PFSK-1 (cell line): ENCODE results near the gene ATG4C.

Experiments
- FOXP2 ChIP-seq: optimal IDR thresholded peaks from 2 replicates; pipeline ENCODE3; 2011; ENCODE audit warnings: borderline replicate concordance, control low read depth, inconsistent platforms; ENCODE audit not compliant: insufficient read depth; ENCODE audit errors: extremely low read length, extremely low read depth
- POLR2AphosphoS5 ChIP-seq: IDR thresholded peaks from 2 replicates; pipeline ENCODE4 v1.6.1; 2012; ENCODE audit warnings: low read depth, mild to moderate bottlenecking, control low read depth, low read length, moderate library complexity
- SIN3A ChIP-seq: IDR thresholded peaks from 2 replicates; pipeline ENCODE4 v1.6.1; 2012; ENCODE audit warnings: mild to moderate bottlenecking, low read length, moderate library complexity, borderline replicate concordance; ENCODE audit not compliant: insufficient read depth
- TAF1 ChIP-seq: IDR thresholded peaks from 2 replicates; pipeline ENCODE4 v1.6.1; 2012; ENCODE audit warnings: low read length, control low read depth, borderline replicate concordance; ENCODE audit not compliant: insufficient read depth
- TF ChIP-seq, protein P1 (sequence below), 2 experiments: IDR thresholded peaks; 2 replicates each; pipeline versions ENCODE4 v1.6.1 to v1.8.0; 2011 to 2012; ENCODE audit warnings: low read depth in 2 of 2, low read length in 2 of 2, control low read depth in 1 of 2, inconsistent platforms in 1 of 2, mild to moderate bottlenecking in 1 of 2, moderate library complexity in 1 of 2; ENCODE audit not compliant: insufficient read depth in 1 of 2

The ATG4C gene

DNA sequence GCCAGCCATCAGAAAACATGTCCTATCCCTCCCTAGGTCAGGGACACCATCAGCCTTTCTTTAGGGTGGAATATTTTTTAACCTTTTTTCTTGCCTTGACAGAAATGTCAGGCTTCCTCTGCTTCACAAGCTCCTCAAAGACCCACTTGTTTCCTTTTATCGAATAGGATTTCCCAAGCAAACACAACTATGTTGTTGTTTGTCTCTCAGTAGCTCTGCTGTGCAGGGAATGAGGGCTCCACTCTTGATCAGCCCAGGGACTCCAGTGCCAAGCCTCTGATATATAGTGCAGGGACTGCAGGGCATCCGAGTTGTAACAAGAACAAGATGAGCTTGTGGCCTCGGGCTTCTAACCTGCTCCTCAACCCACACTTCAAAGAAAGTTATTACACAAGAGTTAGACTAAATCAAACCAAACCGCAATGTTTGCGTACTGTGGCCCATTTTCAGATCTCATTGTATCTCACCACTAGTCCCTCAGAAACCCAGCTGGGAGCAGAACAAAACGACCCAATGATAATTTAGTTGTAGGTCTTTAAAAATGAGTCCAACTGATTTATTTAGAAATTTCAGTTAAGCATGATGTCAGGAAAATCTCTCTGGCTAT lies 108.1 kb downstream of the ATG4C start:
- TF ChIP-seq POLR2AphosphoS5 (no peak), TAF1 (no peak), FOXP2 (no peak), SIN3A (no peak)
- TF ChIP-seq, protein P1, sequence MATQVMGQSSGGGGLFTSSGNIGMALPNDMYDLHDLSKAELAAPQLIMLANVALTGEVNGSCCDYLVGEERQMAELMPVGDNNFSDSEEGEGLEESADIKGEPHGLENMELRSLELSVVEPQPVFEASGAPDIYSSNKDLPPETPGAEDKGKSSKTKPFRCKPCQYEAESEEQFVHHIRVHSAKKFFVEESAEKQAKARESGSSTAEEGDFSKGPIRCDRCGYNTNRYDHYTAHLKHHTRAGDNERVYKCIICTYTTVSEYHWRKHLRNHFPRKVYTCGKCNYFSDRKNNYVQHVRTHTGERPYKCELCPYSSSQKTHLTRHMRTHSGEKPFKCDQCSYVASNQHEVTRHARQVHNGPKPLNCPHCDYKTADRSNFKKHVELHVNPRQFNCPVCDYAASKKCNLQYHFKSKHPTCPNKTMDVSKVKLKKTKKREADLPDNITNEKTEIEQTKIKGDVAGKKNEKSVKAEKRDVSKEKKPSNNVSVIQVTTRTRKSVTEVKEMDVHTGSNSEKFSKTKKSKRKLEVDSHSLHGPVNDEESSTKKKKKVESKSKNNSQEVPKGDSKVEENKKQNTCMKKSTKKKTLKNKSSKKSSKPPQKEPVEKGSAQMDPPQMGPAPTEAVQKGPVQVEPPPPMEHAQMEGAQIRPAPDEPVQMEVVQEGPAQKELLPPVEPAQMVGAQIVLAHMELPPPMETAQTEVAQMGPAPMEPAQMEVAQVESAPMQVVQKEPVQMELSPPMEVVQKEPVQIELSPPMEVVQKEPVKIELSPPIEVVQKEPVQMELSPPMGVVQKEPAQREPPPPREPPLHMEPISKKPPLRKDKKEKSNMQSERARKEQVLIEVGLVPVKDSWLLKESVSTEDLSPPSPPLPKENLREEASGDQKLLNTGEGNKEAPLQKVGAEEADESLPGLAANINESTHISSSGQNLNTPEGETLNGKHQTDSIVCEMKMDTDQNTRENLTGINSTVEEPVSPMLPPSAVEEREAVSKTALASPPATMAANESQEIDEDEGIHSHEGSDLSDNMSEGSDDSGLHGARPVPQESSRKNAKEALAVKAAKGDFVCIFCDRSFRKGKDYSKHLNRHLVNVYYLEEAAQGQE (IDR thresholded peaks at IDR 0.05; ENCODE audit: insufficient read depth in 1 of 2, low read depth in 2 of 2, low read length in 2 of 2), result no peak

DNA sequence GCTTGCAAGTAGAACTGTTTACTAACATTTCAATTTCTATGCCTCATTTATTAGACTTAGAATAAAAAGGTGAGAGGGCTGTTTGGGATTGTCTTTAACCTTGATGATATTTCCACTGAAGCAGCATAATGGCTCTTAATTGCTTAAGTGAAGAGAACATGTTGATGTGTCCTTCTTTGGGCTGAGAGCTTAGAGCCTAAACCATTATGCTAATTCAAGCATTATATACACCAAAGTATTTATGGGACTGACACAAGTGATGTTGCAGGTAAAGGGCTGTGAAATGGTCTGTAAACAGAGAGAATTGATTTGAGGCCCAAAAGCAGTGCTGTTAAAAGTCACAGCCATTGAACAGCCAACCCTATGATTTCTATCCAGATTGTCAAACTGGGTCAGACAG lies 113.9 kb downstream of the ATG4C start:
- no peak for TF ChIP-seq POLR2AphosphoS5
- TF ChIP-seq, protein P1 (IDR thresholded peaks at IDR 0.05; ENCODE audit: insufficient read depth in 1 of 2, low read depth in 2 of 2, low read length in 2 of 2), result no peak
- TF ChIP-seq SIN3A, result no peak
- TF ChIP-seq TAF1, result no peak
- TF ChIP-seq FOXP2, result no peak

DNA sequence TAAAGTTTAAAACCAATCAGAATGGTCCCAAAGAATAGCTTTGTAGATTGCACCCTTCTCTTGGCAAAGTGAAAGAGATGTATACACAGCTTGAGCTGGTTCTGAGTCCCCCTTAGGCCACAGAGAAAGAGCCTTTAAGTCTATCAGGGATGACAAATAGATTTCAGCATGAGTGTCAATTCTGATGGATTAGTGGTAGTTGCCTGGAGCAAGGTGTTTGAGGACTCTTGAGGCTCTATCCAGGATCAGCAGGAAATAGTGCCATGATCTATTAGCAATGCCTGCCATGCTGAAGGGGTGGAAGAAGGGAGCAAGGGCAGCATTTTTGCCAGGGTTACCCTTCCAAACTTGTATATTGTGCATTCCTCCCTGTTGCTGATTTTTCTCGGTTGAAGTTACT lies 116.6 kb downstream of the ATG4C start:
- TF ChIP-seq FOXP2, result no peak
- TF ChIP-seq, protein P1 (IDR thresholded peaks at IDR 0.05; ENCODE audit: insufficient read depth in 1 of 2, low read depth in 2 of 2, low read length in 2 of 2), result no peak
- TF ChIP-seq POLR2AphosphoS5, result no peak
- TF ChIP-seq SIN3A, result no peak
- TF ChIP-seq TAF1, result no peak

DNA sequence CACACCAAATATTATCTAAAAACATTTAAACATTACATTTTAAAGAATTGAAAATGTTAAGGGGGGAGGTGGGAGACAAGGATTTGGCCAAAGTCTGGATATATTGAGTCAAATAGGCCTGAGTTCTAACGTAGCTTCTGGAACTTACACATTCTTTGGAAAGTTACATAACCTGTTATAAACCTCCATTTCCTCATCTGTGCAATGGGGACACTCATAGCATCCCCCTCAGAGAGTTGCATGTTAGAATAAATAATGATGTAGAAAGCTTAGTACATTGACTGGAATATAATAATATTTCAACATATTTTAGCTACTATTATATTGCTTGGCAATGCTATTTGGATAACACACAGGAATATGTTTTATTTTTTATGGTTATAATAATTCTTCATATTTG lies 117.7 kb downstream of the ATG4C start:
- TF ChIP-seq TAF1, result no peak
- TF ChIP-seq POLR2AphosphoS5, result no peak
- no peak for TF ChIP-seq FOXP2
- TF ChIP-seq SIN3A, result no peak
- TF ChIP-seq, protein P1 (IDR thresholded peaks at IDR 0.05; ENCODE audit: insufficient read depth in 1 of 2, low read depth in 2 of 2, low read length in 2 of 2), result no peak
